A204.1 (cell line): Measurements from ENCODE around the gene UPK3BL2.
"Not testable (repeated sequence)": the region's sequence is repeated elsewhere in the genome, so short reads cannot be mapped to it uniquely, and the experiment has no call there.

Experiments used
- FAIRE-seq: peaks from 2 replicates; lab custom pipeline; 2012; peaks lifted over from hg19 to GRCh38; lab: Jason Lieb, UNC

UPK3BL2 gene

DNA sequence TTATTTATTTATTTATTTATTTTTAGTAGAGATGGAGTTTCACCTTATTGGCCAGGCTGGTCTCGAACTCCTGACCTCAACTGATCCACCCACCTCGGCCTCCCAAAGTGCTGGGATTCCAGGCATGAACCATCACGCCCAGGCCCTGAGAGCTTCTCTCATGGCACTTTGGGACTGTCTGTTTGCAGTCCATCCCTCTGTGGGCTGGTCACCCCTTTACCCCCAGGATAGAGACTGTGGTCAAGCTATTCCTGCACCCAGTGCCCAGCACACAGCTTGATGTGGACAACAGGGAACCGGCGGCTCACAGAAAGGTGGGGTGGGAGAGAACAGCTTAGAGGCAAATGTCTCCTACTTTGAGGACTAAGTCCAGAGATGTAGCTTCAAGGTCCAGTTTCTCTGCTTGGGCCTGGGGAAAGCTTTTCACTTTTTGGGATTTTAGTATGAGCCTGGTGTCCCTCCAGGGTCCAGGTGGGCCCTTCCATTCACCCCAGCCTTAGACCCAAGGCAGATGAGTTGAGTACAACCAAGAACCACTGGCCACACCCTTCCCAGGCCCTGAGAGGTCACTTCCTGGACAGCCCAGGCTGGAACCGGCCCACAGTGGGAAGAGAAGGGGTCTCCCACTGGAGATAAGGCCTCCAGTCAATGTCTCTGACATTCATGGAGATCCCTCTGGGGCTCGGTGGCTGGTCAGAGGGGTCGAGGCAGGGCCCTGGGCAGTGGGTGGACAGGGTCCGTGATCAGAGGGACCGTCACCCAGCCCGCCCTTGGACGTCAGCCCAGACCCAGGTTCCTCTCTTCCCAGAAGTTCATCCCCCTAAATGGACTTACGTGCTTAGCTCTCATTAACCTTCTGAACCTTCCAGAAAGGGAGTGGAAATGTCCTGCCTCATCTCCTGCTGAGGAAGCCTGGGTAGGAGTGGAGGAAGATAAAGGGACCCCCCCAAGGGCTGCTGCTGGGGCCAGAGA lies 15.4 kb downstream of the UPK3BL2 start:
- not testable (repeated sequence) for FAIRE-seq

DNA sequence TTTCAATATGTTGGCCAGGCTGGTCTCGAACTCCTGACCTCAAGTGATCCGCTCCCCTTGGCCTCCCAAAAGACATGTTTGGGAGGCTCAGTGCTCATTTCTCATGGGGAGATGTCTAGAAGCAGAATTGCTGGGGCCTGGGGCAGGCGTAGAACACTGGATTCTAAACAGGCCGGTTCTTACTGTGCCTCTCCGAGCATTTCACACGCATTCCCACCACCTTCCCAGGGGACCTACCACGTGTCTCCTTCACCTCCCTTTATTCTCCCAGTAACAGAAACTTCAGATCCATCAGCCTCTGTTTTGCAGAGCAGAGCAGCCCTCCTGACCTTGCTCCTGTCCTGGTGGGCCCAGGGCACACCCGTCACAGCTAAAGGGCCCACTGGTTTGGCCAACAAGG lies 16.3 kb downstream of the UPK3BL2 start:
- FAIRE-seq: not testable (repeated sequence)

DNA sequence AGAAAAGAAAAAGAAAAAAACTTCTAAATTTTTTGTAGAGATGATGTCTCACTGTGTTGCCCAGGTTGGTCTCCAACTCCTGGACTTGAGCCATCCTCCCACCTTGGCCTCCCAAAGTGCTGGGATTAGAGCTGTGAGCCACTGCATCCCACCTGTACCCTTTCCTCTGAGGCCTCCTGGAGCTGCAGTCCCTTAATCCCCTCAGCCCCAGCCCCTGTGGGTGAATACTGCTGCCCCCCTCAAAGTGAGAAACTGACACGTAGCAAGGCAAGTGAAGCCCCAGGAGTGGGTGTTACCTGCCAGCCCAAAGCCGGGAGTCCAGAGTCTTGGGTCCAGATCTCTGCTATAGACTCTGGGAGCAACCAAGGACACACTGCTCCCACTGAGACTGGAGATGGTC lies 18.7 kb downstream of the UPK3BL2 start:
- not testable (repeated sequence) for FAIRE-seq

DNA sequence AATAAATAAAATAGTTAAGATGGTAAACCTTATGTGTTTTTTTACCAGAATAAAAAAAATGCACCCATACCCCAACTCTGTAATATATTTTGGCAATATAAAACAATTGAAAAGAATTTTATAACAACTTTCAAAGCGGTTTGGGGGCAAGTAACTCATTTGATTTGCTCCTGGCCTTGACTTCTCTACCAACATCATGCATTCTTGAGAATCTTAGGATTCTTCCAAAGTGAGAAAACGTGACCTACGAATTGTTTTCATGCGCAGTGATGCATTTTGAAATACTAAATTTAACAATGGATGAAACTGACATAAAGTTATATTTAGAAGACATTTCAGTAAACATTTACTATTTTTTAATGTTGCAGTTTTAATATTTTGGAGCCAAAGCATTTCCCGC lies 22.7 kb downstream of the UPK3BL2 start:
- FAIRE-seq: not testable (repeated sequence)

DNA sequence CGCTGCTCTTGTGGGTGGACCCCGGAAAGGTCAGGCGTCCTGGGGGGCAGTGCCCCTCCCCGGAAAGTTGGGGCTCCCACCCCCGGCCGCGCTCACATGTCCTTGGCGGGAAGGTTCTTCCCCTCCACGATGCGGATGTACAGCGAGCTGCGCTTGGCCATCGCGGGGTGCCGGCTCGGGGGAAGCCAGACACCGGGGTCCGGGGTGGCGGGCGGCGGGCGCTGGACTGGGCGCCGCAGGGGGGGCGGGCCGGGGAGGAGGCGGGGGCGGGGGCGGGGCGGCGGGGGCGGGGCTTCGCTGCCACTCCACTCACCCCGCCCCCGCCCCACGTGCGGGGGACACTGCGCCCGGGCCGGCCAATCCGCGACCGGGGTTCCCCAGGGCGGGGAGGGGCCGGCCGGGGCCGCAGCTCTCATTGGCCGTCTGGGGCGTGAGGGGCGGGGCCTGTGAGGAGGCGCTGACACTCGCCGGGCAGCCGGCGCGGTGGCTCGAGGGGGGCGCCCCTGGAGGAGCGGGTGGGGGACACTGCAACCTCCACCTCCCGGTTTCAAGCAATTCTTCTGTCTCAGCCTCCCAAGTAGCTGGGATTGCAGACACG lies 25.8 kb downstream of the UPK3BL2 start, which contains the start of gene RASA4B:
Gene RASA4B, minus strand, starts transcription at position 228 of the 598 bp plus-strand sequence. Its CDS starts 67 bp downstream, at position 161.
- FAIRE-seq: not testable (repeated sequence)

DNA sequence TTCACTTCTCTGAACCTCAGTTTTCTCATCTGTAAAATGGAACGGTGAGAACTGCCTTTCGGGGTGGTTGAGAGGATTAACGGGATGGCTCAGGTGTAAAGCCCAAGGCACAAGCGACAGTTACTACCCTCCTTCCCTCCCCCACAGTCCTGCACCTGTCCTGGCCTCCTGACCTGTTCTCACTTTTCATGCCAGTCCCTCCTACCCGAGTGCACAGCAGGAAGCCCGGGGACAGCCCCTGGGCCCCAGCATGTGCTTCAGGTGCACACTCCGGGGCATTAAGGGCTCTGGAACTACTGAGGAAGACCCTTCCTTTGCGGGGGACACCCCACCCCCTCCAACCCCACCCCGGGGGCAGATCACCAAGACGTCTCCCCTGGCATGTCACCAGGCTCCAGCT lies 26.5 kb downstream of the UPK3BL2 start:
- FAIRE-seq: not testable (repeated sequence)

DNA sequence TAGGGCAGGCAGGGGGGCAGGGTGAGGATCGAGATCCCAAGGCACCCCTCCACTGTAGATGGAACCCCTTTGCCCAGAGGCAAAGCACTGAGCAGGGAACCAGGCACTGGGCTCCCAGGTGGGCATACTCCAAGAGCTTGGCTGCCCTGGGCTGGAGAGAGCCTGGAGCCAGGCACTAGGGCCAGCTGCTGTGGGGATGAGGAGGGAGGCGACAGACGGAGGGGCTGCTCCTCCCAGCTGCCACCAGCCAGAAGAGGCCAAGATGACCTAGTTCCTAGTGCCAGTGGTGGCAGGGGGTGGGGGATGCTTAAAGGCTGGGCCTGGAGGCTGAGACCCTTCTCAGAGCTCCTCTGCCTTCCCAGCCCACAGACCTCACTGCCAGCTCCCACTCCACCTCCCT lies 27.6 kb downstream of the UPK3BL2 start:
- not testable (repeated sequence) for FAIRE-seq

DNA sequence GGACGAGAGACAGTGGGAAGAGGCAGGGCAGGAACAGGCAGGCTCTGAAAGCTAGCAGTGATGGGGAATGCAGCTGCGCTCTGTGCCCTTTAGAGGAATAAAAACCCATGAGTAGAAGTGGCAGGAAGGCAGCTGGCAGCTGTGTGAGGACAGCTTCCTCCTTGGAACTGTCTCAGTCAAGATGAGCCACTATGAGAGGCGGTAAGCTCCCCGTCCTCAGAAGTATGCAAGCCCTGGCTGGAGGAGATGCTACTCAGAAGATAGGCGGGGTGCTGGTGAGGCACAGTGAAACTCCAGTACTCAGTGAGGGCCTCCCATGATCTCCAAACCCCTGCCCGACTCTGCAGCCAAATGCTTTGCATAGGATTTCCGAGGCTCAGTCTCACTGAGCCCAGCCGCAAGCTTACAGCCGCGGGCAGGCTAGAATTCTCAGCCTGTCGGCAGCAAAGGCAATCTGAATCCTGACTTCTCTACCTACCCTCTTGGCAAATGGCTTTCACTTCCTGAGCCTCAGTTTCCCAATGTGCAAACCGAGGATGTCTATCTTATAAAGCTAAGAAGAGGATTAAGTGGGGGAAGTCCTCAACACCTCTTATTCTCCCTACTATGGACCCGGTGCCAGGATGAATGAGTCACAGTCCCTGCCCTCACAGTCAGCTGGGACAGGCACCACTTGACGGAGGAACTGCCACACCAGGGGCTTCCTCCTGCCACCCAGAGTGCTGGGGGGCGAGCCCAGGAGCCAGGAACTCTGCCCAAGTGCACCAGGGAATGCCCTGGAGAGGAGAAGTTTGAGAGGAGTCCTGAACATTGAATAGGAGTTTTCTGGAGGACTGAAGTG lies 28.4 kb downstream of the UPK3BL2 start:
- FAIRE-seq: not testable (repeated sequence)

DNA sequence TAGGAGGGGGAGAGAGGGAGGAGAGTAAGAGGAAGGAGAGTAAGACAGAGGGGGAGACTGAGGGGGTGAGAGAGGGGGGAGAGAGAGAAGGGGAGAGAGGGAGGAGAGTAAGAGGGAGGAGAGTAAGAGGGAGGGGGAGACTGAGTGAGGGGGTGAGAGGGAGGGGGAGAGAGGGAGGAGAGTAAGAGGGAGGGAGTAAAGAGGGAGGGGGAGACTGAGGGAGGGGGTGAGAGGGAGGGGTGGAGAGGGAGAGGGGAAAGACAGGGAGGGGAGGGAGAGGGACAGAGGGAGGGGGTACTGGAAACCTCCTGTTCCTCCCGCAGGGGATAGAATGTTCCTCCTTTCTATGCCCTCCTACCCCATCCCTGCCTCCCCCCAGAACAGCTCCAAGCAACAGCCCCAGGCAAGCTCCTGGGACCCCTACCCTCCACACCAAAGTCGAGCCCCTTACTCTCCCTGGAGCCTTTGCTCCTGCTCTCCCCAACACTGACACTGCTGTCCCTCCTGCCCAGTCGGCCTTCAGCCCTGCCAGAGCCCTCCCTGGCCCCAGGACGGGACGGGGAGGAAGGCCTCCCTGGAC lies 30.8 kb downstream of the UPK3BL2 start:
- FAIRE-seq: not testable (repeated sequence)

DNA sequence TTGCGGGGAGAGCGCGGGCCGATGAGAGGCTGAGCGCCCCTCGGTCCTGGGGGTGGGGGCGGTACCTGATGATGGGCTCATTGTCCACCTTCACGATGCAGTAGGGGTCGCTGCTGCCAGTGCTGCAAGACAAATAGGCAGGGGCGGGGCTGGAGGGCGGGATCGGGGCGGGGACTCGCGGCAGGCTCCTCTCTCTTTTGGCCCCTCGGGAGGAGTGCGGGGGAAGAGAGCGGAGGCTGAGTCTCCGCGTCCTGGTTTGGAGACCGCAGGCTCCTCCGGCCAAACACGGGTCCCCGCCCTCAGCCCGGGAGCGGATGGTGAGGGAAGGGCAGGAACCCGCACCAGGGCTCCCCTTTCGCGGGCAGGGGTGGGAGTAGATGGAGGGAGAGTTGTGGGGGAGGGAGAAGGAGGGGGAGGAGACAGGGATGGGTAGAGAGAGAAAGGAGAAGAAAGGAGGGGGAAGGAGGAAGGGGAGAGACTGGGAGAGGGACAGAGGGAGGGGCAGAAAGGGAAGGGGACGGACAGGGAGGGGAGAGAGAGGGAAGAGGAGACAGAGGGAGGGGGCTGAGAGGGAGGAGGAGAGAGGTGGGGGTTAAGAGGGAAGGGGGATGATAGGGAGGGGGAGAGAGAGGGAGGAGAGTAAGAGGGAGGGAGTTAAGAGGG lies 31.5 kb downstream of the UPK3BL2 start:
- not testable (repeated sequence) for FAIRE-seq

DNA sequence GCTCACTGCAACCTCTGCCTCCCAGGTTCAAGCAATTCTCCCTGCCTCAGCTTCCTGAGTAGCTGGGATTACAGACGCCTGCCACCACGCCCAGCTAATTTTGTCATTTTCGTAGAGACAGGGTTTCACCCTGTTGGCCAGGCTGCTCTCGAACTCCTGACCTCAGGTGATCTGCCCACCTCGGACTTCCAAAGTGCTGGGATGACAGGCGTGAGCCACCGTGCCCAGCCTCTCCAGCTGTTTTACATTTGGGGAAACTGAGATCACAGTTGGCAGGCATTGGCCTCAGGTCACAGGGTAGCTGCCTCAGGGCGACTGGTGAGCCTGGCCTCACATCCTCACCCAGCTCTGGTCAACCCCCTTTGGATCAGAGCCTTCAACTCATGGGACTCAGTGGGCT lies 32.9 kb downstream of the UPK3BL2 start:
- FAIRE-seq: not testable (repeated sequence)

DNA sequence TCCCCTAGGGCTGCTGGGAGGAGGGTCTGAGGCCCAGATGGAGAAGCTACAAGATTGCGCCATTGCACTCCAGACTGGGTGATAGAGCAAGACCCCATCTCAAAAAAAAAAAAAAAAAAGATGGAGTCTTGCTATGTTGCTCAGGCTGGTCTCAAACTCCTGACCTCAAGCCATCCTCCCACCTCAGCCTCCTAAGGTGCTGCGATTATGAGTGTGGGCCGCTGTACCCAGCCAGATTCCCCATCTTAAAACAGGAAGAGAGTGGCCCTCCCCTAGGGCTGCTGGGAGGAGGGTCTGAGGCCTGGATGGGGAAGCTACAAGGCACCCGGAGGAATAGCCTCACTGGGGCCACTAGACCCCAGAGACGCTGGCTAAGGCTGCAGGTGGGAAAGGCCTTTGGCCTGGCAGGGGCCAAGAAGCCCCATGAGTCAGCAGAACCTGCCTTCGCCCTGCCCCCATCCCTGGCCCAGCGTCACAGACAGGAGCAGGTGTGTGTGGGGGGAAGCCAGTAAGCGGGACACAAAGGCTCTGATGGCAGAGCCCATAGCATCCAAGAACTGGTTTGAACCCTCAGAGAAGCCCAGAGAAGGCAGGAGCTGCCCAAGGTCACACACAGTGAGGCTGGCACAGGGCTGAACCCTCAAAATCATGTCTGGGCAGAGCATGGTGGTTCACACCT lies 35.9 kb downstream of the UPK3BL2 start:
- not testable (repeated sequence) for FAIRE-seq

DNA sequence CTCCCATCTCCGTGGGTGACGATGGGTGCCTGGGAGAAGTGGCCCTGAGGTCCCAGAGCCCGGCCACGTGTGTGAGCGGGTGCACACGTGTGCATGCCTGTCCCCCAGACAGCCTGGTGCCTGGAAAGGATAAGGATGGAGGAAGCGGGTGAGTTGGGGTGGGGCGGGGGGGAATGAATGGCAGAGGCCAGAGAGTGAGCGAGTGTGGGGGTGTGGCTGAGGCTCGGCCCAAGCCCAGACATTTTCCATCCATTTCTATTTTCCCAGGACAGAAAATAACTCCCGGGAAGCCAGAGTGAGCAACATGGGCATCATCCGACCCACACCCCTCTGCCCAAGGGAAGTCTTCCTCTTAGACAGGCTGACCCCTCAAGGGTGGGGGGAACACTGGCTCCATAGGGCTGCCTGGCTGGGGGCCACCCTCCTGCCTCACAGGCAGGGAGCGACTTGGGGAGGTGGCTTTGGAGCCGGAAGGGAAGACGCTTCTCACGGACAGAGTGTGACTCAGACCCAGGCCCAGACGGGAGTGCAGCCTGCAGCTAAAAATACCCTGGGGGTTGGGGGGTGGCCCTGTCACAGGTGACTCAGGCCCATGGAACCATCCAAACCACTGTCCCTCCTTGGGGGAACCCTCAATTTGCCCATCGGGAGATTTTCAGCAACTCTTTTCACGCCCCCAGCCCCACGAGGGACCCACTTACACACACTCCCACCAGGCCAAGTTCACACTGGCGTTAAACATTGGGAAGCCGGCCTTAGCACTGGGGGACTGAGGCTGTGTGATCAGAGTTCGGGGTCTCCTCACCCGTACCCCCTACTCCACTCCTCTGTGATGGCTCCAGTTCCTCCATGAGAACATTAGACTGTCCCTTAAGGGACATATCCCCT lies 38.0 kb downstream of the UPK3BL2 start:
- not testable (repeated sequence) for FAIRE-seq

DNA sequence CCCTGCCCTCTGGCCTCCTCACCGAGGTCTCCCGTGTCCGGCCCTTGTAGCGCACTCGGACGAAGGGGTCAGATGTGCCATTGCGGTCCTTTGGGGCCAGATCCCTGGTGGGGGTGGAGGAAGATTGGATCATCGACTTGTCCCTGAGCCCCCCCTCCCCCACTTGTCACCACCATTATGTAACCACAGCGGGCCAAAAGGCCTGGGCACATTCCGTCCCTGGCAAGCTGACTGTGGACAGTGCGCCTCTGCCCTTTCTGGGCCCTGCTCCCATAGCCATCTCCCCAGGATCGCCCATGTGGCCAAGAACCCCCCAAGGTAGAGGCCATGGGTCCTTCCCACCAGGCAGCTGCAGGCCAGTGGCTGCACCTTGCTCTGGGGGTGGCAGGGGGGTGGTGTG lies 40.4 kb downstream of the UPK3BL2 start:
- FAIRE-seq: not testable (repeated sequence)

DNA sequence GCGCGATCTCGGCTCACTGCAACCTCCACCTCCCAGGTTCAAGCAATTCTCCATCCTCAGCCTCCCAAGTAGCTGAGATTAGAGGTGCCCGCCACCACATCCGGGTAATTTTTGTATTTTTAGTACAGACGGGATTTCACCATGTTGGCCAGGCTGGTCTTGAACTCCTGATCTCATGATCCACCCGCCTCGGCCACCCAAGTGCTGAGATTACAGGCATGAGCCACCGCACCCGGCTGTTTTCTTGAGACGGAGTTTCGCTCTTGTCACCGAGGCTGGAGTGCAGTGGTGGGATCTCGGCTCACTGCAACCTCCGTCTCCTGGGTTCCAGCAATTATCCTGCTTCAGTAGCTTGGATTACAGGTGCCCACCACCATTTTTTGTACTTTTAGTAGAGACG lies 45.2 kb downstream of the UPK3BL2 start:
- not testable (repeated sequence) for FAIRE-seq

DNA sequence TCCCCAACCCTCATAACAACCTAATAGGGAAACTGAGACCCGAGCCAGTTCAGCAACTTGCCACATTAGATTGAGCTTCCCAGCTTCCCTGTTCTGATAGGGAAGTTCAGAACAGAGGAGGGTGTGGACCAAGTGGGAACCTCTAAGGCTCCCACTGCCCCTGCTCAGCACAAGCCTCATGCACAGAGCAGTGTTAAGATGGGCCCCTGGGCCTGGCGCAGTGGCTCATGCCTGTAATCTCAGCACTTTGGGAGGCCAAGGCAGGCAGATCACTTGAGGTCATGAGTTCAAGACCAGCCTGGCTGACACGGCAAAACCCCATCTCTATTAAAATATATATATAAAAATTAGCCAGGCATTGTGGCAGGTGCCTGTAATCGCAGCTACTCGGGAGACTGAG lies 46.2 kb downstream of the UPK3BL2 start:
- FAIRE-seq: not testable (repeated sequence)

DNA sequence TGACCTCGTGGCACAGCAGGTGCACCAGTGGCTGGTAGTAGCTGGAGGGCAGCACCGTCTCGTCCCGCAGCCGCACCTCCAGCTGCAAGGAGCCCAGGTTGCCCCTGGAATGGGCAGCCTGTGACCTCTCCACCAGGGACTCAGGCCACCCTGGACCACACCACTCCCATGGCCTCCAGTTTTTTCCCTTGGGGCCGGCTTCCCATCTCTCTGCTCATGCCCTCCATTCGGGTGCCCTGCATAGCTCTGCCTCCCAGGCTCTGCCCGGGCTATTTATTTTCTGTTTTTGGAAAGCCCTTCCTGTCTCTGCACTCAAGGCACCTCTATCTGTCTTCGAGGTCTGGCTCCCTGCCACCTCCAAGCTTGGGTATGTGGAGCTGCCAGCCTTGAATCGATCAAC lies 46.6 kb downstream of the UPK3BL2 start:
- FAIRE-seq: not testable (repeated sequence)

DNA sequence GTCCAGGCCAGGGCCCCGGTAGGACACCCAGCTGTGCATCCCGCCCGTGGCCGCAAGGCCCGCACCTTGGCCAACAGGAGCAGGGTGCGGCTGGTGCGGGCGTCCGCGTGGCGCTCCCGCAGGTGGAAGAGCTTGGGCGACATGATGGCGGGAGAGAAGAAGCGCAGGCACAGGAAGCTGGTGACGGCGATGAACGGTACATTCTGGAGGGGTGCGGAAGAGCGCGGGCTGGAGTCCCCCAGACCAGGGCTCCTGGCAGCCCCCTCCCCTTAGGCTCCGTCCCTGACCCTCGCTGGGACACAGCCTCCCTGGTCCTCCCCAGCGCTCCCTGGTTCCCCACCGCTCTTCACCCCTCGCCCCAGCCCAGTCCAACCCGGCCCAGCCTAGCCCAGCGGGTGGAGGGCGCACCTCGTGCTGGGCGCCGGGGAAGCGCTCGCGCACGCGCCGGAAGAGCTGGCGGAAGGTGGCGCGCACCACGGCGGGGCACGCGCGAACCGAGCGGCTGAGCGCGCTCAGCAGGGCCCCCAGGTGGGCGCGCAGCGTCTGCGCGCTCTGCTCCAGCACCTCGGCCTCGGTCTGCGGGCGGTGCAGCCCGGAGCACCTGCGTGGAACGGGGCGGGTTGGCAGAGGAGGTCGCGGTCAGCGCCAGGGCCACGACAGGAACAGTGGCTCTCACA lies 48.9 kb downstream of the UPK3BL2 start:
- FAIRE-seq: not testable (repeated sequence)

DNA sequence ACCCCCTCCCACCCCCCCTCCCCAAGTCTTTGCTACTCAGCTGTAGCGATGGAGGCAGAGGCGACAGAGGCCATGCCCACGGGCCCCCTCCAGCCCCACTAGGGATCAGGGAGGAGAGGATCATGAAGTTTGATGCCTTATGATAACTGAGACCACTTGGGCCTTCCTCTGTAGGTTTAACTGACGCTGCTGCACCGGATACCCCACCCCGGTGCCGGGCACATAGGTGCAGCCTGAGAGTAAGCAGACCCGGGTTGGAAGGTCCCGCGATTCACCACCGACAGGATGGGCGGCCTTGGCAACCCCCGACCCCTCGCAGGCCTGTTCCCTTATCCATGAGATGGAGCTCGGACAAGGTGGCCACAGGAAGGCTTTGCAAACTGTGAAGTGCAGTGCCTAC lies 49.5 kb downstream of the UPK3BL2 start:
- not testable (repeated sequence) for FAIRE-seq
